Measurements from ENCODE around the gene MTR. TPM values are rescaled to one million over a fixed set of nuclear protein-coding genes. Genes with fewer than 3 reads are reported as not detected.

MTR gene
- total RNA-seq, 1 experiment from 2014 or later = 27.5 TPM

DNA sequence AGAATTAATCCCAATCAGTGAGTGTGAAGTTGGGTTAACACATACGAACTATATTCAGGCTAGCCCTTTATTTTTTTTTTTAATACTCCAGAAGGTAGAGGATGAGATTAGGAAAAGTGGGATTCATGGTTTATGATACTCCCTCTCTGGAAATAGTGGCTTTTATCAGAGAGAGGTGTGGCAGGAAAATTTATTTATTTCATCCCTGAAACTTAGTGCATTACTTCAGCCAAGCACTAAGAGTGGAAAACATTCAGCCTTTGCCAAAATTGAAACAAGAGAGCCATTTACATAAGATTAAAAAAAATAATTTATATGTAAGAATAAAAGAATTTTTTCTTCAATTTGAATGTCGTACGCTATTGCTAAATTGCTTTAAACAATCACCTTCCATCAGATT lies 35.0 kb downstream of the MTR start (continued):
- TF ChIP-seq, protein P1, sequence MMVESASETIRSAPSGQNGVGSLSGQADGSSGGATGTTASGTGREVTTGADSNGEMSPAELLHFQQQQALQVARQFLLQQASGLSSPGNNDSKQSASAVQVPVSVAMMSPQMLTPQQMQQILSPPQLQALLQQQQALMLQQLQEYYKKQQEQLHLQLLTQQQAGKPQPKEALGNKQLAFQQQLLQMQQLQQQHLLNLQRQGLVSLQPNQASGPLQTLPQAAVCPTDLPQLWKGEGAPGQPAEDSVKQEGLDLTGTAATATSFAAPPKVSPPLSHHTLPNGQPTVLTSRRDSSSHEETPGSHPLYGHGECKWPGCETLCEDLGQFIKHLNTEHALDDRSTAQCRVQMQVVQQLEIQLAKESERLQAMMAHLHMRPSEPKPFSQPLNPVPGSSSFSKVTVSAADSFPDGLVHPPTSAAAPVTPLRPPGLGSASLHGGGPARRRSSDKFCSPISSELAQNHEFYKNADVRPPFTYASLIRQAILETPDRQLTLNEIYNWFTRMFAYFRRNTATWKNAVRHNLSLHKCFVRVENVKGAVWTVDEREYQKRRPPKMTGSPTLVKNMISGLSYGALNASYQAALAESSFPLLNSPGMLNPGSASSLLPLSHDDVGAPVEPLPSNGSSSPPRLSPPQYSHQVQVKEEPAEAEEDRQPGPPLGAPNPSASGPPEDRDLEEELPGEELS (CRISPR knock-in tag; IDR thresholded peaks at IDR 0.05) = no peak

DNA sequence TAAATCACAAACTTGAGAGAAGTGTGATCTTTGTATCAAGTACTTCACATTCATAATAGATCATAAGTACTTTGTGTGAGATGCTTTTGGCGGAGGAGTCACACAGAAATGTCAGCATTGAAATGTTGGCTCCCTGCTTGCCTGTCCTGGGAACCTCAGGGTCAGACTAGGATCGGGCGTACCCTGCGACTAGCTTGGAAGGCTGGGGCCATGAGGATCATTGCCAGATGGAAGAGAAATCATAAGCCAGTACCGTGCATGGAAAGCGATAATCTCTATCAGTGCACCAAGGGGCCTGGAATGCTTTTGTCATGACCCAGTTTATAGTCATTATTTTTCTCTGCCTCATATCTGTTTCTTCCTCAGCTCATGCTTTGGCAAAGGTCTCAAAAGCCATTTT lies 35.5 kb downstream of the MTR start:
- ATAC-seq = no peak
- CTCF ChIA-PET = no interaction called here
- Mint-ChIP-seq H3K27me3 (ENCODE audit: low read depth) (no peaks in the 10 kb centered on the region), H3K9me3 (no peaks in the 10 kb centered on the region), H3K4me3 (no peak overlapping the region), H3K27ac (no peak overlapping the region), H3K36me3 (peaks cover 38% of the 10 kb centered on the region), H3K4me1 (no peaks in the 10 kb centered on the region)
- DNase-seq (ENCODE audit: low spot score) = no peak
- POLR2A ChIA-PET = no interaction called here
- TF ChIP-seq CREM (CRISPR knock-in tag; IDR thresholded peaks at IDR 0.05) (no peak), NR3C1 (CRISPR knock-in tag; conservative IDR thresholded peaks at IDR 0.05; ENCODE audit: low read depth) (no peak), ZNF219 (CRISPR knock-in tag; IDR thresholded peaks at IDR 0.05; ENCODE audit: borderline replicate concordance) (no peak), CBFB (CRISPR knock-in tag; IDR thresholded peaks at IDR 0.05; ENCODE audit: low read depth) (no peak), FOXP1 (CRISPR knock-in tag; IDR thresholded peaks at IDR 0.05; ENCODE audit: borderline replicate concordance) (no peak), EMX1 (CRISPR knock-in tag; IDR thresholded peaks at IDR 0.05) (no peak), ETV6 (CRISPR knock-in tag; IDR thresholded peaks at IDR 0.05) (no peak), TEAD4 (CRISPR knock-in tag; IDR thresholded peaks at IDR 0.05) (no peak)
- TF ChIP-seq, protein P2, sequence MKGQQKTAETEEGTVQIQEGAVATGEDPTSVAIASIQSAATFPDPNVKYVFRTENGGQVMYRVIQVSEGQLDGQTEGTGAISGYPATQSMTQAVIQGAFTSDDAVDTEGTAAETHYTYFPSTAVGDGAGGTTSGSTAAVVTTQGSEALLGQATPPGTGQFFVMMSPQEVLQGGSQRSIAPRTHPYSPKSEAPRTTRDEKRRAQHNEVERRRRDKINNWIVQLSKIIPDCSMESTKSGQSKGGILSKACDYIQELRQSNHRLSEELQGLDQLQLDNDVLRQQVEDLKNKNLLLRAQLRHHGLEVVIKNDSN (CRISPR knock-in tag; IDR thresholded peaks at IDR 0.05) = no peak
- TF ChIP-seq, protein P3, sequence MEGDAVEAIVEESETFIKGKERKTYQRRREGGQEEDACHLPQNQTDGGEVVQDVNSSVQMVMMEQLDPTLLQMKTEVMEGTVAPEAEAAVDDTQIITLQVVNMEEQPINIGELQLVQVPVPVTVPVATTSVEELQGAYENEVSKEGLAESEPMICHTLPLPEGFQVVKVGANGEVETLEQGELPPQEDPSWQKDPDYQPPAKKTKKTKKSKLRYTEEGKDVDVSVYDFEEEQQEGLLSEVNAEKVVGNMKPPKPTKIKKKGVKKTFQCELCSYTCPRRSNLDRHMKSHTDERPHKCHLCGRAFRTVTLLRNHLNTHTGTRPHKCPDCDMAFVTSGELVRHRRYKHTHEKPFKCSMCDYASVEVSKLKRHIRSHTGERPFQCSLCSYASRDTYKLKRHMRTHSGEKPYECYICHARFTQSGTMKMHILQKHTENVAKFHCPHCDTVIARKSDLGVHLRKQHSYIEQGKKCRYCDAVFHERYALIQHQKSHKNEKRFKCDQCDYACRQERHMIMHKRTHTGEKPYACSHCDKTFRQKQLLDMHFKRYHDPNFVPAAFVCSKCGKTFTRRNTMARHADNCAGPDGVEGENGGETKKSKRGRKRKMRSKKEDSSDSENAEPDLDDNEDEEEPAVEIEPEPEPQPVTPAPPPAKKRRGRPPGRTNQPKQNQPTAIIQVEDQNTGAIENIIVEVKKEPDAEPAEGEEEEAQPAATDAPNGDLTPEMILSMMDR (IDR thresholded peaks at IDR 0.05) = no peak

DNA sequence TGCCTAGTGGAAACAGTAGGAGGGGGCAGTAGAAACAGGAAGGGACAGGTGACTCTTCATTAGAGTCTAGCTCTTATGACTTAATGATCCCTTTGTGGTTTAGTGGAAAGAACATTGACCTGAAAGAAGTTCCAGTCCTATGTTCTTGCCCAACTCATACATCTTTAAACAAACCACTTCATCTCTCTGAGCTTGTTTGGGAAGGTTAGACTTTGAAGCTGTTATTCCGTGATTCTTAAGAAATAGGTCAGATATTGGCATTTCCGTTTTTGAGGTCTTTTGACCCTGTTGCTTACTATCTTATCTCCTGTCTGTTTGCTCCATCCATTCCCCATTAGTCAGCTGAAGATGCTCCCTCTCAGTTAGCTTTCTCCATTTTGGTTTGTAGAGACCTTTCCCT lies 38.5 kb downstream of the MTR start:
- POLR2A ChIA-PET = no interaction called here
- DNase-seq (ENCODE audit: low spot score) (no peak), ATAC-seq (no peak)
- Mint-ChIP-seq H3K27me3 (ENCODE audit: low read depth) (no peaks in the 10 kb centered on the region), H3K4me3 (no peak overlapping the region), H3K9me3 (no peaks in the 10 kb centered on the region), H3K36me3 (peaks cover 41% of the 10 kb centered on the region), H3K4me1 (no peaks in the 10 kb centered on the region), H3K27ac (no peak overlapping the region)
- CTCF ChIA-PET = no interaction called here
- TF ChIP-seq ZNF219 (CRISPR knock-in tag; IDR thresholded peaks at IDR 0.05; ENCODE audit: borderline replicate concordance) = no peak
- TF ChIP-seq, protein P4, sequence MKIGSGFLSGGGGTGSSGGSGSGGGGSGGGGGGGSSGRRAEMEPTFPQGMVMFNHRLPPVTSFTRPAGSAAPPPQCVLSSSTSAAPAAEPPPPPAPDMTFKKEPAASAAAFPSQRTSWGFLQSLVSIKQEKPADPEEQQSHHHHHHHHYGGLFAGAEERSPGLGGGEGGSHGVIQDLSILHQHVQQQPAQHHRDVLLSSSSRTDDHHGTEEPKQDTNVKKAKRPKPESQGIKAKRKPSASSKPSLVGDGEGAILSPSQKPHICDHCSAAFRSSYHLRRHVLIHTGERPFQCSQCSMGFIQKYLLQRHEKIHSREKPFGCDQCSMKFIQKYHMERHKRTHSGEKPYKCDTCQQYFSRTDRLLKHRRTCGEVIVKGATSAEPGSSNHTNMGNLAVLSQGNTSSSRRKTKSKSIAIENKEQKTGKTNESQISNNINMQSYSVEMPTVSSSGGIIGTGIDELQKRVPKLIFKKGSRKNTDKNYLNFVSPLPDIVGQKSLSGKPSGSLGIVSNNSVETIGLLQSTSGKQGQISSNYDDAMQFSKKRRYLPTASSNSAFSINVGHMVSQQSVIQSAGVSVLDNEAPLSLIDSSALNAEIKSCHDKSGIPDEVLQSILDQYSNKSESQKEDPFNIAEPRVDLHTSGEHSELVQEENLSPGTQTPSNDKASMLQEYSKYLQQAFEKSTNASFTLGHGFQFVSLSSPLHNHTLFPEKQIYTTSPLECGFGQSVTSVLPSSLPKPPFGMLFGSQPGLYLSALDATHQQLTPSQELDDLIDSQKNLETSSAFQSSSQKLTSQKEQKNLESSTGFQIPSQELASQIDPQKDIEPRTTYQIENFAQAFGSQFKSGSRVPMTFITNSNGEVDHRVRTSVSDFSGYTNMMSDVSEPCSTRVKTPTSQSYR (CRISPR knock-in tag; IDR thresholded peaks at IDR 0.05) = no peak
- no peak for TF ChIP-seq ATF1 (CRISPR knock-in tag; IDR thresholded peaks at IDR 0.05)
- no peak for TF ChIP-seq ZNF317 (CRISPR knock-in tag; IDR thresholded peaks at IDR 0.05; ENCODE audit: borderline replicate concordance, low read depth)
- TF ChIP-seq NR1H2 (CRISPR knock-in tag; IDR thresholded peaks at IDR 0.05) = no peak
- no peak for TF ChIP-seq FOXJ3 (CRISPR knock-in tag; IDR thresholded peaks at IDR 0.05; ENCODE audit: borderline replicate concordance)
- TF ChIP-seq, protein P5, sequence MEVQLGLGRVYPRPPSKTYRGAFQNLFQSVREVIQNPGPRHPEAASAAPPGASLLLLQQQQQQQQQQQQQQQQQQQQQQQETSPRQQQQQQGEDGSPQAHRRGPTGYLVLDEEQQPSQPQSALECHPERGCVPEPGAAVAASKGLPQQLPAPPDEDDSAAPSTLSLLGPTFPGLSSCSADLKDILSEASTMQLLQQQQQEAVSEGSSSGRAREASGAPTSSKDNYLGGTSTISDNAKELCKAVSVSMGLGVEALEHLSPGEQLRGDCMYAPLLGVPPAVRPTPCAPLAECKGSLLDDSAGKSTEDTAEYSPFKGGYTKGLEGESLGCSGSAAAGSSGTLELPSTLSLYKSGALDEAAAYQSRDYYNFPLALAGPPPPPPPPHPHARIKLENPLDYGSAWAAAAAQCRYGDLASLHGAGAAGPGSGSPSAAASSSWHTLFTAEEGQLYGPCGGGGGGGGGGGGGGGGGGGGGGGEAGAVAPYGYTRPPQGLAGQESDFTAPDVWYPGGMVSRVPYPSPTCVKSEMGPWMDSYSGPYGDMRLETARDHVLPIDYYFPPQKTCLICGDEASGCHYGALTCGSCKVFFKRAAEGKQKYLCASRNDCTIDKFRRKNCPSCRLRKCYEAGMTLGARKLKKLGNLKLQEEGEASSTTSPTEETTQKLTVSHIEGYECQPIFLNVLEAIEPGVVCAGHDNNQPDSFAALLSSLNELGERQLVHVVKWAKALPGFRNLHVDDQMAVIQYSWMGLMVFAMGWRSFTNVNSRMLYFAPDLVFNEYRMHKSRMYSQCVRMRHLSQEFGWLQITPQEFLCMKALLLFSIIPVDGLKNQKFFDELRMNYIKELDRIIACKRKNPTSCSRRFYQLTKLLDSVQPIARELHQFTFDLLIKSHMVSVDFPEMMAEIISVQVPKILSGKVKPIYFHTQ (CRISPR knock-in tag; IDR thresholded peaks at IDR 0.05) = no peak
- no peak for TF ChIP-seq SMAD3 (CRISPR knock-in tag; IDR thresholded peaks at IDR 0.05; ENCODE audit: borderline replicate concordance)
- TF ChIP-seq, protein P6, sequence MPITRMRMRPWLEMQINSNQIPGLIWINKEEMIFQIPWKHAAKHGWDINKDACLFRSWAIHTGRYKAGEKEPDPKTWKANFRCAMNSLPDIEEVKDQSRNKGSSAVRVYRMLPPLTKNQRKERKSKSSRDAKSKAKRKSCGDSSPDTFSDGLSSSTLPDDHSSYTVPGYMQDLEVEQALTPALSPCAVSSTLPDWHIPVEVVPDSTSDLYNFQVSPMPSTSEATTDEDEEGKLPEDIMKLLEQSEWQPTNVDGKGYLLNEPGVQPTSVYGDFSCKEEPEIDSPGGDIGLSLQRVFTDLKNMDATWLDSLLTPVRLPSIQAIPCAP (CRISPR knock-in tag; IDR thresholded peaks at IDR 0.05) = no peak
- TF ChIP-seq, protein P7, sequence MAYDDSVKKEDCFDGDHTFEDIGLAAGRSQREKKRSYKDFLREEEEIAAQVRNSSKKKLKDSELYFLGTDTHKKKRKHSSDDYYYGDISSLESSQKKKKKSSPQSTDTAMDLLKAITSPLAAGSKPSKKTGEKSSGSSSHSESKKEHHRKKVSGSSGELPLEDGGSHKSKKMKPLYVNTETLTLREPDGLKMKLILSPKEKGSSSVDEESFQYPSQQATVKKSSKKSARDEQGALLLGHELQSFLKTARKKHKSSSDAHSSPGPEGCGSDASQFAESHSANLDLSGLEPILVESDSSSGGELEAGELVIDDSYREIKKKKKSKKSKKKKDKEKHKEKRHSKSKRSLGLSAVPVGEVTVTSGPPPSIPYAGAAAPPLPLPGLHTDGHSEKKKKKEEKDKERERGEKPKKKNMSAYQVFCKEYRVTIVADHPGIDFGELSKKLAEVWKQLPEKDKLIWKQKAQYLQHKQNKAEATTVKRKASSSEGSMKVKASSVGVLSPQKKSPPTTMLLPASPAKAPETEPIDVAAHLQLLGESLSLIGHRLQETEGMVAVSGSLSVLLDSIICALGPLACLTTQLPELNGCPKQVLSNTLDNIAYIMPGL (CRISPR knock-in tag; IDR thresholded peaks at IDR 0.05) = no peak
- TF ChIP-seq, protein P2 (CRISPR knock-in tag; IDR thresholded peaks at IDR 0.05) = no peak

Data from WTC11 (cell line).